ENCODE data around the gene GPC5. TPM values are rescaled to one million over a fixed set of nuclear protein-coding genes. Genes with fewer than 3 reads are reported as not detected.
"Not testable (repeated sequence)": the region's sequence is repeated elsewhere in the genome, so short reads cannot be mapped to it uniquely, and the experiment has no call there.

The GPC5 gene
- total and polyA plus RNA-seq, 7 experiments from 2014 or later: 0.10 to 0.38 TPM; not detected in 5

DNA sequence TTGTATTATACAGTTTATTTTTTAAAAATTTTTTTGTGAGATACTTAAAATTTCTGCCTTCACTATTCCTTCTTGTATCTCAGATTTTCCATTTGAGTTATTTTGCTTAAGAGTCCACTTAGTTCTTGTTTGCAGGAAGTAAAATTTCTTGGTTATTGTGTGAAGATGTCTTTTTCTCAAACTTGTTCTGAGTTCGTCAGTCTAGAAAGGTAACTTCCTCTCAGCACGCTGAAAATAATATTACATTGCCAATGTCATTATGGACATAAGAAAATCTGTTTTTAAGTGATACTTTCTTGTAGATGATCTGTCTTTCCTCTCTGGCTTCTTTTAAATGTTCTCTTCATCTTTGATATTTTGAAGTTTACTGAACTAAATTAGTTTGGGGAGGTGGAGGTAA, 1096.5 kb downstream of the GPC5 start:
- intact Hi-C loops (cut with micrococcal nuclease): no loop called here
- Mint-ChIP-seq H3K4me3 (no peak overlapping the region), H3K36me3 (no peaks in the 10 kb centered on the region), H3K4me1 (no peaks in the 10 kb centered on the region), H3K9me3 (peaks cover 0 to 20% (median 3%) of the 10 kb centered on the region in 11 donors), H3K27ac (no peak overlapping the region), H3K27me3 (no peaks in the 10 kb centered on the region)
- H3K36me3 ChIP-seq (ENCODE audit: control insufficient read depth in 2 of 3, insufficient read depth in 3 of 3, low read length in 3 of 3): no peaks in the 10 kb centered on the region
- H3K4me3 ChIP-seq (ENCODE audit: low read length): no peak overlapping the region
- no peak overlapping the region for H3K27ac ChIP-seq (ENCODE audit: low read depth, low read length)
- ChIA-PET POLR2A (no interaction called here), CTCF (no interaction called here)
- H3K4me1 ChIP-seq (ENCODE audit: control insufficient read depth in 2 of 2, insufficient read depth in 2 of 2, low read length in 2 of 2): no peaks in the 10 kb centered on the region
- no peaks in the 10 kb centered on the region for H3K27me3 ChIP-seq (ENCODE audit: control insufficient read depth in 2 of 2, insufficient read depth in 2 of 2, low read length in 2 of 2)
- ATAC-seq (no peak), DNase-seq (no peak)
- H3K9me3 ChIP-seq (ENCODE audit: control insufficient read depth in 2 of 3, low read length in 3 of 3): no peaks in the 10 kb centered on the region

DNA sequence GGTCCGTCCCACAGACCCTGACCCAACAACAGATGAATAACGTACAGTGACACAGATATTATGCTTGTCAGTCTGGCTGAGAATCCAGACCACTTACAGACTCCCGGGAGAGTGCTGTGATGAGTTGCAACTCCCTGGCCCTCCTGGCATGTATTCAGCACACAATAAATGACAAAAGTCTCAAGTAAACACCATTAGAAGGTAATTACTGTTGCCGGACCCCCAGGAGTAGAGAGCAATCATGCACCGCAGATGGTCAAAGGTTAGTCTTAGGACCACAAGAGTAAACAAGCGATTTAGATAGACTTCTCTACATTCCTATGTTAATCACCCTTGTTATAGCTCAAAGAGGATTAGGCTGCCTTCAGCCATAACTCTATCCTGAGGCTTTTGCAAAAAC, 1101.8 kb downstream of the GPC5 start:
- no peaks in the 10 kb centered on the region for H3K36me3 Mint-ChIP-seq
- Histone ChIP-seq H3K27ac (ENCODE audit: low read depth, low read length) (no peak overlapping the region), H3K9me3 (ENCODE audit: control insufficient read depth in 2 of 3, low read length in 3 of 3) (no peaks in the 10 kb centered on the region), H3K4me1 (ENCODE audit: control insufficient read depth in 2 of 2, insufficient read depth in 2 of 2, low read length in 2 of 2) (no peaks in the 10 kb centered on the region), H3K4me3 (ENCODE audit: low read length) (no peak overlapping the region), H3K36me3 (ENCODE audit: control insufficient read depth in 2 of 3, insufficient read depth in 3 of 3, low read length in 3 of 3) (no peaks in the 10 kb centered on the region), H3K27me3 (ENCODE audit: control insufficient read depth in 2 of 2, insufficient read depth in 2 of 2, low read length in 2 of 2) (no peaks in the 10 kb centered on the region)
- ChIA-PET CTCF (no interaction called here), POLR2A (no interaction called here)
- H3K9me3 Mint-ChIP-seq: peaks cover 0 to 22% (median 6%) of the 10 kb centered on the region in 11 donors
- peaks cover 0 to 5% (median 0%) of the 10 kb centered on the region in 5 donors for H3K27me3 Mint-ChIP-seq
- DNase-seq (no peak), ATAC-seq (no peak)
- no peak overlapping the region for H3K27ac Mint-ChIP-seq
- intact Hi-C loops (cut with micrococcal nuclease): no loop called here
- H3K4me1 Mint-ChIP-seq: no peaks in the 10 kb centered on the region
- H3K4me3 Mint-ChIP-seq: no peak overlapping the region

DNA sequence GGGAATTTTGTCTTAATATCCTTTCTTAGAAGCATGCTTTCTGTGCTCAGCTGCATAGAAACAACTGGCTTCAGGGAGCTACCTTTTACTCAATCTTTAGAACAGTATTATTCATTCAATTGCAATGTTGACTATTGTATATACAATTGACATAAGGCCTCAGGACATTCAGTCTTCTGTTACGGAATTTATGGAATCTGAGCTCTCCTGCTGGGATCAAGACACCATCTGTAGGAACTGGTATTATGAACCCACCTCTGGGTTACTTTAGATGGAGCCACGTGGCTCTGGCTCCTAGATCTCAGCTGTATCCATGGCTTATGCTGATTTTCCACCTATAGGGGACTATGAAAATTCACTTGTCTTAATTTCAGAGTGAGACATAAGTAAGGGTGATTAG, 1112.0 kb downstream of the GPC5 start:
- Histone ChIP-seq H3K36me3 (ENCODE audit: control insufficient read depth in 2 of 3, insufficient read depth in 3 of 3, low read length in 3 of 3) (no peaks in the 10 kb centered on the region), H3K27ac (ENCODE audit: low read depth, low read length) (no peak overlapping the region), H3K9me3 (ENCODE audit: control insufficient read depth in 2 of 3, low read length in 3 of 3) (no peaks in the 10 kb centered on the region), H3K27me3 (ENCODE audit: control insufficient read depth in 2 of 2, insufficient read depth in 2 of 2, low read length in 2 of 2) (no peaks in the 10 kb centered on the region), H3K4me3 (ENCODE audit: low read length) (no peak overlapping the region), H3K4me1 (ENCODE audit: control insufficient read depth in 2 of 2, insufficient read depth in 2 of 2, low read length in 2 of 2) (no peaks in the 10 kb centered on the region)
- no peak overlapping the region for H3K27ac Mint-ChIP-seq
- no peaks in the 10 kb centered on the region for H3K4me1 Mint-ChIP-seq
- no peak for DNase-seq
- ChIA-PET POLR2A (no interaction called here), CTCF (no interaction called here)
- H3K4me3 Mint-ChIP-seq: no peak overlapping the region
- no peak for ATAC-seq
- intact Hi-C loops (cut with micrococcal nuclease): no loop called here
- peaks cover 0 to 11% (median 3%) of the 10 kb centered on the region in 11 donors for H3K9me3 Mint-ChIP-seq
- H3K36me3 Mint-ChIP-seq: no peaks in the 10 kb centered on the region
- H3K27me3 Mint-ChIP-seq: no peaks in the 10 kb centered on the region

DNA sequence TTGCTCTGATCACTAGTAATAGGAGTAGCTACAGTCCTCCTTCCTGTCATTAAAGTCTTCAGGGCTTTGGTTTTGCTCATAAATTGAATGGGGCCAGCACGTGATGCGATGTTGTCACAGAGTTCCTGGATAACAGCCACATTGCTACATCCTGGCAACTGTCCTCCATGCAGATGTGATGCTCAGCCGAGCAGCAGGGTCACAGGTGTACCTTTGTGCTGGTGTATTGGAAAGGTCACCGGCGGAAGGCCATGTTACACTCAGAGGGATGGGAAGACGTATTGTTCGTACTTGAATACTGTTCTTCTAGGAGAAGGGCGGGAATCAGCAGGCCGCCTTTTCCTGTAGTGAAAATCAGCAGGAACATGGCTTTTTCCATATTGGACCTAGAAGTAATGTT, 1114.4 kb downstream of the GPC5 start:
- Mint-ChIP-seq H3K4me3 (no peak overlapping the region), H3K27me3 (no peaks in the 10 kb centered on the region), H3K9me3 (peaks cover under 1 to 19% (median 3%) of the 10 kb centered on the region in 11 donors), H3K36me3 (no peaks in the 10 kb centered on the region), H3K4me1 (no peaks in the 10 kb centered on the region), H3K27ac (no peak overlapping the region)
- H3K4me1 ChIP-seq (ENCODE audit: control insufficient read depth in 2 of 2, insufficient read depth in 2 of 2, low read length in 2 of 2): no peaks in the 10 kb centered on the region
- ATAC-seq (no peak), DNase-seq (no peak)
- ChIA-PET POLR2A (no interaction called here), CTCF (no interaction called here)
- intact Hi-C loops (cut with micrococcal nuclease): no loop called here
- no peaks in the 10 kb centered on the region for H3K36me3 ChIP-seq (ENCODE audit: control insufficient read depth in 2 of 3, insufficient read depth in 3 of 3, low read length in 3 of 3)
- H3K9me3 ChIP-seq (ENCODE audit: control insufficient read depth in 2 of 3, low read length in 3 of 3): no peaks in the 10 kb centered on the region
- H3K27me3 ChIP-seq (ENCODE audit: control insufficient read depth in 2 of 2, insufficient read depth in 2 of 2, low read length in 2 of 2): no peaks in the 10 kb centered on the region
- no peak overlapping the region for H3K27ac ChIP-seq (ENCODE audit: low read depth, low read length)
- no peak overlapping the region for H3K4me3 ChIP-seq (ENCODE audit: low read length)

DNA sequence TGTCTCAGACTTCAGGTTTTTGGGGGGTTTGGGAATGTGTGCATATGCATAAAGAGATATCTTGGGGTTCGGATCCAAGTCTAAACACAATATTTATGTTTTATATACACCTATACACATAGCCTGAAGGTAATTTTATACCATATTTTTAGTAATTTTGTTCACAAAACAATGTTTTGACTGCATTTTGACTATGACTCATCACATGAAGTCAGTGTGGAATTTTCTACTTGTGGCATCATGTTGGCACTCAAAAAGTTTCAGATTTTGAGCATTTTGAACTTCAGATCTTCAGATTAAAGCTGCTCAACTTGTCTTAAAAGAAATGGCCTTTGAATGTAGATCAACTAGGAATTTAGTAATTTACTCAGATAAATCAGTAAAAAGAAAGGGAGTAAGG, 1115.3 kb downstream of the GPC5 start:
- no peaks in the 10 kb centered on the region for H3K27me3 Mint-ChIP-seq
- intact Hi-C loops (cut with micrococcal nuclease): no loop called here
- no peak for ATAC-seq
- H3K27me3 ChIP-seq (ENCODE audit: control insufficient read depth in 2 of 2, insufficient read depth in 2 of 2, low read length in 2 of 2): no peaks in the 10 kb centered on the region
- no peak overlapping the region for H3K27ac Mint-ChIP-seq
- H3K27ac ChIP-seq (ENCODE audit: low read depth, low read length): no peak overlapping the region
- H3K4me1 ChIP-seq (ENCODE audit: control insufficient read depth in 2 of 2, insufficient read depth in 2 of 2, low read length in 2 of 2): no peaks in the 10 kb centered on the region
- H3K4me1 Mint-ChIP-seq: no peaks in the 10 kb centered on the region
- POLR2A ChIA-PET: no interaction called here
- H3K36me3 Mint-ChIP-seq: no peaks in the 10 kb centered on the region
- no peak for DNase-seq
- H3K9me3 Mint-ChIP-seq: peaks cover 2 to 25% (median 7%) of the 10 kb centered on the region in 11 donors
- no peaks in the 10 kb centered on the region for H3K9me3 ChIP-seq (ENCODE audit: control insufficient read depth in 2 of 3, low read length in 3 of 3)
- no peak overlapping the region for H3K4me3 ChIP-seq (ENCODE audit: low read length)
- CTCF ChIA-PET: no interaction called here
- no peak overlapping the region for H3K4me3 Mint-ChIP-seq
- H3K36me3 ChIP-seq (ENCODE audit: control insufficient read depth in 2 of 3, insufficient read depth in 3 of 3, low read length in 3 of 3): no peaks in the 10 kb centered on the region

DNA sequence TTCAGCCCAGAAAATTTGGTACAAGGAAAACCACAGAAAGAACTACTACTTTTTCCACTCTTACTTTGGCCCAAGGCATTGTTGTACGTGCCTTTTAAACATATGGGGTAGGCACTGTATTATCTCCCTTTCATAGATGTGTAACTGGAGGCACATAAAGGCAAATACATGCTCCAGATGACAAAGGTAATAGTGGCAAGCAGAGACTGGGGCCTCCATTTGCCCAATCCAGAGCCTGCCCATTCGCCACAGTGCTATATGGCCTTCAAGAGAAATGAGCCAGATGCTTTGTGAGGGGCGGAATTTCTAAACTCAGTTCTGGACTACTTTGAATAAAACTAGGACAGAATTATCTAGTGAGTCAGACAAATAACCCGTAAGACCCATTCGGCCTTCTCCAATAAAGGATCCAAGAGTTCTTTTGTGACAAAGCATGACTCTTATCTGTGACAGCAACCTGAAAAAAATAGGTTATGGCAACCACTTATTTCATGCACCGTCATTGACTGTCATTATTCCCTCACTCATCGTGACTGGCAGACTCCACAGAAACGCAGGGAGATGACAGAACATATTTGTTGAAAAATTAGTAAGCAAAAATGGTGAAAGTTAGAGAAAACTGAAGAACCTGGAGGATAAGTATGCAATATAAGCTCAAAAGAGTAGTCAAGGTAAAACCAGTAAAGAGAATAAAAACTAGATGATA, 1116.2 kb downstream of the GPC5 start:
- peaks cover 0 to 34% (median 7%) of the 10 kb centered on the region in 11 donors for H3K9me3 Mint-ChIP-seq
- H3K27me3 Mint-ChIP-seq: no peaks in the 10 kb centered on the region
- H3K4me1 Mint-ChIP-seq: no peaks in the 10 kb centered on the region
- H3K36me3 ChIP-seq (ENCODE audit: control insufficient read depth in 2 of 3, insufficient read depth in 3 of 3, low read length in 3 of 3): no peaks in the 10 kb centered on the region
- no peaks in the 10 kb centered on the region for H3K27me3 ChIP-seq (ENCODE audit: control insufficient read depth in 2 of 2, insufficient read depth in 2 of 2, low read length in 2 of 2)
- H3K4me3 ChIP-seq (ENCODE audit: low read length): no peak overlapping the region
- ATAC-seq (no peak), DNase-seq (no peak)
- intact Hi-C loops (cut with micrococcal nuclease): no loop called here
- H3K27ac ChIP-seq (ENCODE audit: low read depth, low read length): no peak overlapping the region
- no peaks in the 10 kb centered on the region for H3K4me1 ChIP-seq (ENCODE audit: control insufficient read depth in 2 of 2, insufficient read depth in 2 of 2, low read length in 2 of 2)
- H3K27ac Mint-ChIP-seq: no peak overlapping the region
- H3K9me3 ChIP-seq (ENCODE audit: control insufficient read depth in 2 of 3, low read length in 3 of 3): no peaks in the 10 kb centered on the region
- ChIA-PET CTCF (no interaction called here), POLR2A (no interaction called here)
- H3K36me3 Mint-ChIP-seq: no peaks in the 10 kb centered on the region
- no peak overlapping the region for H3K4me3 Mint-ChIP-seq

DNA sequence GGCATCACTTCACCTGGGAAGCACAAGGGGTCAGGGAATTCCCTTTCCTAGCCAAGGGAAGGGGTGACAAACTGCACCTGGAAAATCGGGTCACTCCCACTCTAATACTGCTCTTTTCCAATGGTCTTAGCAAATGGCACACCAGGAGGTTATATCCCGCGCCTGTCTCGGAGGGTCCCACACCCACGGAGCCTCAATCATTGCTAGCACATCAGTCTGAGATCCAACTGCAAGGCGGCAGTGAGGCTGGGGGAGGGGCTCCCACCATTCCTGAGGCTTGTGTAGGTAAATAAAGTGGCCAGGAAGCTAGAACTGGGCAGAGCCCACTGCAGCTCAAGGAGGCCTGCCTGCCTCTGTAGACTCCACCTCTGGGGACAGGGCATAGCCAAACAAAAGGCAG, 1118.5 kb downstream of the GPC5 start:
- DNase-seq; intact Hi-C loops (cut with micrococcal nuclease); H3K27ac Mint-ChIP-seq; H3K4me3 Mint-ChIP-seq; H3K27me3 Mint-ChIP-seq; H3K36me3 Mint-ChIP-seq; H3K4me3 ChIP-seq (ENCODE audit: low read length); POLR2A ChIA-PET; ATAC-seq; H3K4me1 ChIP-seq (ENCODE audit: control insufficient read depth in 2 of 2, insufficient read depth in 2 of 2, low read length in 2 of 2); H3K27ac ChIP-seq (ENCODE audit: low read depth, low read length); CTCF ChIA-PET; H3K27me3 ChIP-seq (ENCODE audit: control insufficient read depth in 2 of 2, insufficient read depth in 2 of 2, low read length in 2 of 2); H3K36me3 ChIP-seq (ENCODE audit: control insufficient read depth in 2 of 3, insufficient read depth in 3 of 3, low read length in 3 of 3); H3K4me1 Mint-ChIP-seq; H3K9me3 ChIP-seq (ENCODE audit: control insufficient read depth in 2 of 3, low read length in 3 of 3): not testable (repeated sequence)
- H3K9me3 Mint-ChIP-seq: peaks cover 2 to 47% (median 14%) of the 10 kb centered on the region in 11 donors
